Measurements from ENCODE around the gene XIAP. TPM values are rescaled to one million over a fixed set of nuclear protein-coding genes. Genes with fewer than 3 reads are reported as not detected.
"Not testable (repeated sequence)": the region's sequence is repeated elsewhere in the genome, so short reads cannot be mapped to it uniquely, and the experiment has no call there.

The XIAP gene
- total and polyA plus RNA-seq, 4 donors, result 8.5 to 58.6 (median 35.8) TPM

DNA sequence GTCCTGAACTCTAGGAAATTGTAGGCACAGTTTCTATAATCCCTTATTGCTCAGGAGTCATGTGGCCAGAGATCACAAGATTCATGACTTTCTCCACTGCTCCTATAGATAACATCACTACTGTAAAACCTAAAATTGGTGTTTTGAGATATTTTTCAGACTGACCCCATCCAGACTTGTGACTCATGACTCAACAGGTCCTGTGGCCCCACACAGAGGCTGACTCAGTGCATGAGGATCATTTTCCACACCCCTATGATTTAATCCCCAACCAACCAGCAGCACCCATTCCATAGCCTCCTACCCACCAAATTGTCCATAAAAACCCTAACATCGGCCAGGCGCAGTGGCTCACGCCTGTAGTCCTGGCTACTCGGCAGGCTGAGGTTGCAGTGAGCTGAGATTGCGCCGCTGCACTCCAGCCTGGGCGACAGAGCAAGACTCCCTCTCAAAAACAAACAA is 13.2 kb upstream of the XIAP start:
- WGBS, 2 donors, result 89 to 93% methylated on average over 7 of the region's 7 CpGs
- TF ChIP-seq, protein P1, sequence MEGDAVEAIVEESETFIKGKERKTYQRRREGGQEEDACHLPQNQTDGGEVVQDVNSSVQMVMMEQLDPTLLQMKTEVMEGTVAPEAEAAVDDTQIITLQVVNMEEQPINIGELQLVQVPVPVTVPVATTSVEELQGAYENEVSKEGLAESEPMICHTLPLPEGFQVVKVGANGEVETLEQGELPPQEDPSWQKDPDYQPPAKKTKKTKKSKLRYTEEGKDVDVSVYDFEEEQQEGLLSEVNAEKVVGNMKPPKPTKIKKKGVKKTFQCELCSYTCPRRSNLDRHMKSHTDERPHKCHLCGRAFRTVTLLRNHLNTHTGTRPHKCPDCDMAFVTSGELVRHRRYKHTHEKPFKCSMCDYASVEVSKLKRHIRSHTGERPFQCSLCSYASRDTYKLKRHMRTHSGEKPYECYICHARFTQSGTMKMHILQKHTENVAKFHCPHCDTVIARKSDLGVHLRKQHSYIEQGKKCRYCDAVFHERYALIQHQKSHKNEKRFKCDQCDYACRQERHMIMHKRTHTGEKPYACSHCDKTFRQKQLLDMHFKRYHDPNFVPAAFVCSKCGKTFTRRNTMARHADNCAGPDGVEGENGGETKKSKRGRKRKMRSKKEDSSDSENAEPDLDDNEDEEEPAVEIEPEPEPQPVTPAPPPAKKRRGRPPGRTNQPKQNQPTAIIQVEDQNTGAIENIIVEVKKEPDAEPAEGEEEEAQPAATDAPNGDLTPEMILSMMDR (IDR thresholded peaks at IDR 0.05; ENCODE audit: control extremely low read depth, extremely low read depth), result no peak
- Histone ChIP-seq H3K4me1 (ENCODE audit: control insufficient read depth in 5 of 5, insufficient read depth in 5 of 5, low read length in 5 of 5) (no peaks in the 10 kb centered on the region), H3K36me3 (ENCODE audit: control insufficient read depth in 4 of 4, insufficient read depth in 4 of 4, low read length in 4 of 4) (no peaks in the 10 kb centered on the region), H3K27ac (ENCODE audit: low read depth in 1 of 2, low read length in 1 of 2) (no peak overlapping the region), H3K4me3 (no peak overlapping the region), H3K9ac (ENCODE audit: insufficient read depth in 1 of 2, low read length in 2 of 2) (no peak overlapping the region), H3K9me3 (ENCODE audit: control insufficient read depth in 4 of 4, insufficient read depth in 3 of 4, low read length in 3 of 4) (no peaks in the 10 kb centered on the region), H3K27me3 (ENCODE audit: control insufficient read depth in 3 of 3, insufficient read depth in 3 of 3, low read length in 2 of 3) (no peaks in the 10 kb centered on the region)
- no peak for ATAC-seq (ENCODE audit: insufficient read depth, low FRiP score)
- DNase-seq, result no peak

DNA sequence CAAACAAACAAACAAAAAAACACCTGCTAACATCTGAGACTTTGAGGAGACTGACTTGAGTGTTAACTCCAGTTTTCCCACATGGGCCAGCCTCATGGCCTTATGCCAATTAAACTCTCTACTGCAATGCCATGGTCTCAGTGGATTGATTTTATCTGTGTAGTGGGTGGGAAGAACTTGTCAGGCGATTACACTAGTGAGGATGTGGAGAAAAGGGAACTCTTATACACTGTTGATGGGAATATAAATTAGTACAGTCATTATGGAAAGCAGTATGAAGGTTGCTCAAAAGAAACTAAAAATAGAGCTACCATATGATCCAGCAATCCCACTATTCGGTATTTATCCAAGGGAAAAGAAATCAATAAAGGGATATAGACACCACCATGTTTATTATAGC is 12.8 kb upstream of the XIAP start:
- Histone ChIP-seq H3K9me3 (ENCODE audit: control insufficient read depth in 4 of 4, insufficient read depth in 3 of 4, low read length in 3 of 4) (no peaks in the 10 kb centered on the region), H3K27ac (ENCODE audit: low read depth in 1 of 2, low read length in 1 of 2) (no peak overlapping the region)
- WGBS, 2 donors, result 64 to 88% methylated on average over 2 of the region's 2 CpGs

DNA sequence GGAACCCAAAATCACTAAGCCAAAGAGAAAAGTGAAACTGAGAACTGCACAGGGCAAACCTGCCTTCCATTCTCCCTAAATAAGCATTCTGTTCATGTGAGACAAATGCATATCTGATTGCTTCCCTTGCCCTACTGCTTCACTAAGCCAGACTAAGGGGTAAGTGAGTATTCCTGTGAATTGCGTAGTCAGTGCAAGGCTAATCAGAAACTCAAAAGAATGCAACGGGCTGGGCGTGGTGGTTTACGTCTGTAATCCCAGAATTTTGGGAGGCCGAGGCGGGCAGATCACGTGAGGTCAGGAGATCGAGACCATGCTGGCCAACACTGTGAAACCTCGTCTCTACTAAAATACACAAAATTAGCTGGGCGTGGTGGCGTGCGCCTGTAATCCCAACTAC is 10.8 kb upstream of the XIAP start:
- Histone ChIP-seq H3K9me3 (ENCODE audit: control insufficient read depth in 4 of 4, insufficient read depth in 3 of 4, low read length in 3 of 4) (no peaks in the 10 kb centered on the region), H3K27me3 (ENCODE audit: control insufficient read depth in 3 of 3, insufficient read depth in 3 of 3, low read length in 2 of 3) (no peaks in the 10 kb centered on the region), H3K27ac (ENCODE audit: low read depth in 1 of 2, low read length in 1 of 2) (no peak overlapping the region), H3K9ac (ENCODE audit: insufficient read depth in 1 of 2, low read length in 2 of 2) (no peak overlapping the region), H3K4me1 (ENCODE audit: control insufficient read depth in 5 of 5, insufficient read depth in 5 of 5, low read length in 5 of 5) (no peaks in the 10 kb centered on the region), H3K4me3 (no peak overlapping the region), H3K36me3 (ENCODE audit: control insufficient read depth in 4 of 4, insufficient read depth in 4 of 4, low read length in 4 of 4) (no peaks in the 10 kb centered on the region)
- ATAC-seq (ENCODE audit: insufficient read depth, low FRiP score) (no peak), DNase-seq (no peak)
- 93 to 99% methylated on average over 12 of the region's 12 CpGs for WGBS, 2 donors
- TF ChIP-seq, protein P1 (IDR thresholded peaks at IDR 0.05; ENCODE audit: control extremely low read depth, extremely low read depth), result no peak

More for the DNA sequence above, 12.8 kb upstream of the XIAP start:
- ATAC-seq (ENCODE audit: insufficient read depth, low FRiP score) (no peak), DNase-seq (no peak)
- TF ChIP-seq, protein P1 (IDR thresholded peaks at IDR 0.05; ENCODE audit: control extremely low read depth, extremely low read depth), result no peak
- Histone ChIP-seq H3K27me3 (ENCODE audit: control insufficient read depth in 3 of 3, insufficient read depth in 3 of 3, low read length in 2 of 3) (no peaks in the 10 kb centered on the region), H3K4me3 (no peak overlapping the region), H3K36me3 (ENCODE audit: control insufficient read depth in 4 of 4, insufficient read depth in 4 of 4, low read length in 4 of 4) (no peaks in the 10 kb centered on the region), H3K9ac (ENCODE audit: insufficient read depth in 1 of 2, low read length in 2 of 2) (no peak overlapping the region), H3K4me1 (ENCODE audit: control insufficient read depth in 5 of 5, insufficient read depth in 5 of 5, low read length in 5 of 5) (no peaks in the 10 kb centered on the region)

DNA sequence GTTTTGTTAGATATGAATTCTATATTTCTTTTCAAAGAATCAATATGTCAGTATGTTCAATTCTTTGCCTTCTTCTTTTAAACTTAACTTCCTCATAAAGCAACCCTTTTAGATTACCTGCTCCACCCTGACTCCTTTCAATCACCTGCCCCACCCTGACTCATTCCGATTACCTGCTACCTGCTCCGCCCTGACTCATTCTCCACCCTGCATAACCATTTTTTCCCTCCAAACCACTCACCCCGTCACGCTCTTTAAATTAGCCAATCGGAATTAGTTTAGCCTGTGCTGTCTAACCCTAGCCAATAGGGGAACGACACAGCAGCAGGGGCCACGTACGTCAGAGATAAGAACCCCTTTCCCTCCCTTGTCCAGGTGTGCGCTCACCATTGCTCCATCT is 9.9 kb upstream of the XIAP start:
- H3K9me3 ChIP-seq (ENCODE audit: control insufficient read depth in 4 of 4, insufficient read depth in 3 of 4, low read length in 3 of 4); H3K27ac ChIP-seq (ENCODE audit: low read depth in 1 of 2, low read length in 1 of 2); H3K4me3 ChIP-seq; H3K4me1 ChIP-seq (ENCODE audit: control insufficient read depth in 5 of 5, insufficient read depth in 5 of 5, low read length in 5 of 5); H3K27me3 ChIP-seq (ENCODE audit: control insufficient read depth in 3 of 3, insufficient read depth in 3 of 3, low read length in 2 of 3); H3K9ac ChIP-seq (ENCODE audit: insufficient read depth in 1 of 2, low read length in 2 of 2); DNase-seq; H3K36me3 ChIP-seq (ENCODE audit: control insufficient read depth in 4 of 4, insufficient read depth in 4 of 4, low read length in 4 of 4); ATAC-seq (ENCODE audit: insufficient read depth, low FRiP score): not testable (repeated sequence)
- WGBS, 2 donors, result 73 to 93% methylated on average over 9 of the region's 9 CpGs

Measured in lung (tissue), 12 donors.